HEK293 (cell line): Measurements from ENCODE around the gene HEATR3.

Experiments
- BCL11A ChIP-seq: fragments of 450-650 bp; formaldehyde crosslinking; IDR thresholded peaks from 2 replicates; pipeline ENCODE4 v1.5.1; 2016; ENCODE audit warnings: low read depth, missing biosample characterization, missing genetic modification characterization
- CTCF ChIP-seq: fragments of 450-650 bp; formaldehyde crosslinking; IDR thresholded peaks from 2 replicates; pipeline ENCODE4 v1.5.1; 2016; ENCODE audit warnings: missing biosample characterization, missing genetic modification characterization
- HOXC10 ChIP-seq: sonication (generic); formaldehyde crosslinking; IDR thresholded peaks from 2 replicates; pipeline ENCODE4 v1.8.1; 2023; ENCODE audit warnings: mild to moderate bottlenecking, missing genetic modification reagents
- INSM2 ChIP-seq: fragments of 450-650 bp; formaldehyde crosslinking; IDR thresholded peaks from 2 replicates; pipeline ENCODE4 v1.5.1; 2016; ENCODE audit warnings: missing biosample characterization, missing genetic modification characterization
- PRDM4 ChIP-seq: fragments of 450-650 bp; formaldehyde crosslinking; IDR thresholded peaks from 2 replicates; pipeline ENCODE4 v1.5.1; 2017; ENCODE audit warnings: missing biosample characterization, missing genetic modification characterization
- REST ChIP-seq: fragments of 450-650 bp; formaldehyde crosslinking; IDR thresholded peaks from 2 replicates; pipeline ENCODE4 v1.5.1; 2016; ENCODE audit warnings: missing biosample characterization, missing genetic modification characterization
- TCF7L2 ChIP-seq: IDR thresholded peaks from 2 replicates; pipeline ENCODE4 v1.6.1; 2011; ENCODE audit warnings: low read depth, mild to moderate bottlenecking, inconsistent platforms, low read length, moderate library complexity, borderline replicate concordance
- ZBTB21 ChIP-seq: fragments of 450-650 bp; formaldehyde crosslinking; IDR thresholded peaks from 2 replicates; pipeline ENCODE4 v1.5.1; 2017; ENCODE audit warnings: missing biosample characterization, missing genetic modification characterization
- ZNF146 ChIP-seq: fragments of 450-650 bp; formaldehyde crosslinking; IDR thresholded peaks from 2 replicates; pipeline ENCODE4 v1.5.1; 2016; ENCODE audit warnings: missing biosample characterization, missing genetic modification characterization
- ZNF274 ChIP-seq, 2 experiments: fragments of 200-500 bp in 1 of 2; fragments of 450-650 bp in 1 of 2; sonication (Bioruptor generic) in 1 of 2; formaldehyde crosslinking in 1 of 2; IDR thresholded peaks; 2 replicates each; pipeline versions ENCODE4 v1.5.1 to v1.6.1; 2014 to 2016; ENCODE audit warnings: borderline replicate concordance in 1 of 2, inconsistent platforms in 1 of 2, low read length in 1 of 2, missing biosample characterization in 1 of 2, missing genetic modification characterization in 1 of 2
- ZNF335 ChIP-seq: fragments of 450-650 bp; formaldehyde crosslinking; conservative IDR thresholded peaks from 2 replicates; pipeline ENCODE4 v1.5.1; 2016; ENCODE audit warnings: missing biosample characterization, missing genetic modification characterization
- ZNF416 ChIP-seq: fragments of 450-650 bp; formaldehyde crosslinking; IDR thresholded peaks from 2 replicates; pipeline ENCODE4 v1.5.1; 2016; ENCODE audit warnings: missing biosample characterization, missing genetic modification characterization

GRCh38 chr16:50047864-50048263, 17.9 kb upstream of the HEATR3 start:
- TF ChIP-seq PRDM4: no peak
- TF ChIP-seq ZNF335 (tag by site-specific recombination): no peak
- no peak for TF ChIP-seq CTCF (tag by site-specific recombination)
- no peak for TF ChIP-seq REST (tag by site-specific recombination)
- TF ChIP-seq ZNF274 (IDR thresholded peaks at IDR 0.05; ENCODE audit: low read length): no peak
- TF ChIP-seq ZNF274 (tag by site-specific recombination; IDR thresholded peaks at IDR 0.05; ENCODE audit: borderline replicate concordance): no peak
- TF ChIP-seq INSM2 (tag by site-specific recombination): no peak
- no peak for TF ChIP-seq TCF7L2
- no peak for TF ChIP-seq BCL11A
- TF ChIP-seq ZNF416: no peak
- TF ChIP-seq HOXC10 (CRISPR knock-in tag): no peak
- no peak for TF ChIP-seq ZNF146 (tag by site-specific recombination)
- no peak for TF ChIP-seq ZBTB21 (tag by site-specific recombination)
